IPS-18c (cell line): ENCODE data around the gene LMAN2.
"Not testable (repeated sequence)": the region's sequence is repeated elsewhere in the genome, so short reads cannot be mapped to it uniquely, and the experiment has no call there.

Experiments
- H3K4me3 ChIP-seq: 2 replicates; pipeline ENCODE4 v1.7.0; 2013; ENCODE audit warnings: low read depth, mild to moderate bottlenecking, low read length, moderate library complexity; ENCODE audit not compliant: insufficient read depth
- H3K9me3 ChIP-seq: one replicate; pipeline ENCODE4 v1.6.1; 2013; ENCODE audit warnings: mild to moderate bottlenecking, low read length, moderate library complexity; ENCODE audit not compliant: control insufficient read depth, insufficient read depth

LMAN2 gene

GRCh38 chr5:177368869-177369644, 17.6 kb upstream of the LMAN2 start:
- Histone ChIP-seq H3K9me3 (no peaks in the 10 kb centered on the region), H3K4me3 (no peak overlapping the region)

GRCh38 chr5:177367981-177368868, 16.8 kb upstream of the LMAN2 start:
- Histone ChIP-seq H3K4me3 (peak overlapping the region; percentile 56), H3K9me3 (no peaks in the 10 kb centered on the region)

GRCh38 chr5:177367323-177367848, 15.9 kb upstream of the LMAN2 start:
- peak overlapping the region; percentile 56 for H3K4me3 ChIP-seq

GRCh38 chr5:177366528-177367322, 15.3 kb upstream of the LMAN2 start:
- H3K4me3 ChIP-seq = peak overlapping the region; percentile 56

More at GRCh38 chr5:177367323-177367848, 15.9 kb upstream of the LMAN2 start:
- H3K9me3 ChIP-seq = no peaks in the 10 kb centered on the region

GRCh38 chr5:177365845-177366527, 14.5 kb upstream of the LMAN2 start:
- peak overlapping the region; percentile 49; the same call in 1 of the 2 replicates for H3K4me3 ChIP-seq

More at GRCh38 chr5:177366528-177367322, 15.3 kb upstream of the LMAN2 start:
- H3K9me3 ChIP-seq = no peaks in the 10 kb centered on the region

DNA sequence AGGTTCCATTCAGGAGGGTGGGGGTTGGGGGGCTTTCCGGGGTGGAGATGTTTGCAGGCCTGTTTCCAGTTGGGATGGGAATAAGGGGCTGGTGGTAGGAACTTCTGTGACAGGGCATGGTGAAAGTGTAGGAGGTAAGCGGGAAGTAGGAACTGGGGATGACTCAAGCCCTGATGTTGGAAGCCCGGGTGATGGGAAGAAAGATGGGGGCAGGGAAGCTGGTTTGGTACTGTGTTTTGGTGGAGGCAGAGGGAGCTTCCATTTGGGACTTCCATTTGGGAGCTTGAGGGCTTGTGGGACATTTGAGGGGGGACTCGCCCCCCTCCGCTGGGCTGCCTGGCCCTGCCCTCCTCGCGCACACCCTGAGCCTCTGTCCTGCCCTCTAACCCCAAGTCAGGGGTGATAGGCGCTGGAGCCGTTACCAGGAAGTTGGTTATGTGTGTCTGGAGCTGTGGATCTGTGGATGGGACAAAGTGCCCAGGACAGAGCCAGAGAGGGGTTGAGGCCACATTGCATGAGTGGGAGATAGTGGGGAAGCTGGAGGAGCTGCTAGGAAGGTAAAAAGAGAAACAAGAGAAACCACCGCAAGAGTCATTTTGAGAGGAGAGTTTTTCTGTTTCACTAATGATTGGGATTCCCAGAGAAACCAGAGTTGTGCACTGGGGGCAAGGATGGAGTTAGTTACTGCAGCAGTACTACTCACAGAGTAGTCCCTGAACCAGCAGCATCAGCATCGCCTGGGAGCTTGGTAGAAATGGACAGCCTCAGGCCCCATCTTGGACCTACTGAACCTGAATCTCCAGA, 12.9 kb upstream of the LMAN2 start:
- no peaks in the 10 kb centered on the region for H3K9me3 ChIP-seq
- H3K4me3 ChIP-seq = no peak overlapping the region

More at GRCh38 chr5:177365845-177366527, 14.5 kb upstream of the LMAN2 start:
- H3K9me3 ChIP-seq = no peaks in the 10 kb centered on the region

- Histone ChIP-seq H3K4me3 (peak overlapping the region; percentile 72; the same call in 1 of the 2 replicates), H3K9me3 (no peaks in the 10 kb centered on the region)
Measured at GRCh38 chr5:177363565-177363964, 12.1 kb upstream of the LMAN2 start.

DNA sequence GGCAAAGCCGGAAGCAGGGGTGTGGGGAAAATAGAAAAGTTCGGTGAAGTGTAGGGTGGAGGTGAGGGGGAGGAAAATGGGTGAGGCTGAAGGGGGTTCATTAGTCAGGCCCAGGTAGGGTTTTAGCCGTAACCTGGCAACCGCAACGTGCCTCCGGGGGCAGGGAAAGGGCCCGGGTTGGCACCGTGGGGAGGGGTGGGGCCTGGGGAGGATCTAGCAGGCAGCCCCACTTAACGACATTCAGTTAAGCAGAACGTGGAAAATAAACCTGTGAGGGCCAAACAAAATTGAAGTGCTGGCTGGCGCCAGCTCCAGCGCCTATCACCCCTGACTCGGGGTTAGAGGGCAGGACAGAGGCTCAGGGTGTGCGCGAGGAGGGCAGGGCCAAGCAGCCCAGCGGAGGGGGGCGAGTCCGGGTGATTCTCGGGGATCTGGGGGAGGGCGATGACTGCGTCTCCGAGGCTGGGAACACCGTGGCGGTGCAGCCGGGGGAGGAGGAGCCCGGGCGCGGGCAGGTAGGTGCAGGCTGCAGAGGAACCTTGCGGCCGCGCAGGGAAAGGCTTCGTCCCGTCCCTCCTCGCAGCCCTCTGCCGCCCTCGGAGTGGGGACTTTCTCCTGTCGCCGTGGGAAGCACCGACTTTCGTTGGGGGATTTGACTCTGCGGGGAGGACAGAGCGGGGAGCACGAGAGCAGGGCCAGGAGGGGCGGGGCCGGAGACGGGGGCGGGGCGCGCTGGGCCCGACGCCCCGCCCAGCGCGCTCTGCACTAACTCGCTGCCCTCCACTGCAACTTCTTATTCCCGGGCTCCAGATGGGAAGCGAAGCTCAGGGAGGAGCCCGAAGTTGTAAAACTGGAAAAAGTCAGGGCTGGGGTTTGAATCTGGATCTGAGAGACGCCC, 11.4 kb upstream of the LMAN2 start:
- H3K4me3 ChIP-seq = peak overlapping the region; percentile 72
- no peaks in the 10 kb centered on the region for H3K9me3 ChIP-seq

GRCh38 chr5:177362292-177362609, 10.8 kb upstream of the LMAN2 start:
- H3K4me3 ChIP-seq = no peak overlapping the region

GRCh38 chr5:177361418-177362291, 10.2 kb upstream of the LMAN2 start:
- no peak overlapping the region for H3K4me3 ChIP-seq

More at GRCh38 chr5:177362292-177362609, 10.8 kb upstream of the LMAN2 start:
- no peaks in the 10 kb centered on the region for H3K9me3 ChIP-seq

DNA sequence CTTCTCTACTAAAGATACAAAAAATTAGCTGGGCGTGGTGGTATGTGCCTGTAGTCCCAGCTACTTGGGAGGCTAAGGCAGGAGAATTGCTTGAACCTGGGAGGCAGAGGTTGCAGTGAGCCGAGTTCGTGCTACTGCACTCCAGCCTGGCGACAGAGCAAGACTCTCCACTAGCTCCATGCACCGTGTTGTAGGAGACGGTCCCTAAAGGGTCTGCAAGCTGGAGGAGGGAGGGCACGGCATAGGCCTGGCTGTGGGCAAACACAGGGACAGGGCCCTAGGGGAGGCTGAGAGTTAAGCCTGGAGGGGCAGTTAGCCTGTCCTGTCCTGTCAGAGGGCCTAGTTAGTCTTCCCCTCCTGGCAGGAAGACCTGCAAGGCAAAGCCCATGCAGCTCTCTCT, 9.3 kb upstream of the LMAN2 start:
- not testable (repeated sequence) for H3K4me3 ChIP-seq

More at GRCh38 chr5:177361418-177362291, 10.2 kb upstream of the LMAN2 start:
- H3K9me3 ChIP-seq = no peaks in the 10 kb centered on the region

GRCh38 chr5:177359860-177360259, 8.4 kb upstream of the LMAN2 start:
- Histone ChIP-seq H3K9me3 (no peaks in the 10 kb centered on the region), H3K4me3 (no peak overlapping the region)

More for the DNA sequence above, 9.3 kb upstream of the LMAN2 start:
- H3K9me3 ChIP-seq = not testable (repeated sequence)

- no peak overlapping the region for H3K4me3 ChIP-seq
- H3K9me3 ChIP-seq = no peaks in the 10 kb centered on the region
Measured at GRCh38 chr5:177359451-177359851, 8.0 kb upstream of the LMAN2 start.

GRCh38 chr5:177358370-177358819, 6.9 kb upstream of the LMAN2 start:
- Histone ChIP-seq H3K9me3 (no peaks in the 10 kb centered on the region), H3K4me3 (no peak overlapping the region)
